ENCODE data around the gene OTC. TPM values are rescaled to one million over a fixed set of nuclear protein-coding genes. Genes with fewer than 3 reads are reported as not detected.
A peak's percentile ranks its signal among the peaks of the same experiment; 100 is the strongest.

The OTC gene
- total RNA-seq, 3 donors from 2014 or later = 0.29 to 1.4 (median 0.33) TPM

DNA sequence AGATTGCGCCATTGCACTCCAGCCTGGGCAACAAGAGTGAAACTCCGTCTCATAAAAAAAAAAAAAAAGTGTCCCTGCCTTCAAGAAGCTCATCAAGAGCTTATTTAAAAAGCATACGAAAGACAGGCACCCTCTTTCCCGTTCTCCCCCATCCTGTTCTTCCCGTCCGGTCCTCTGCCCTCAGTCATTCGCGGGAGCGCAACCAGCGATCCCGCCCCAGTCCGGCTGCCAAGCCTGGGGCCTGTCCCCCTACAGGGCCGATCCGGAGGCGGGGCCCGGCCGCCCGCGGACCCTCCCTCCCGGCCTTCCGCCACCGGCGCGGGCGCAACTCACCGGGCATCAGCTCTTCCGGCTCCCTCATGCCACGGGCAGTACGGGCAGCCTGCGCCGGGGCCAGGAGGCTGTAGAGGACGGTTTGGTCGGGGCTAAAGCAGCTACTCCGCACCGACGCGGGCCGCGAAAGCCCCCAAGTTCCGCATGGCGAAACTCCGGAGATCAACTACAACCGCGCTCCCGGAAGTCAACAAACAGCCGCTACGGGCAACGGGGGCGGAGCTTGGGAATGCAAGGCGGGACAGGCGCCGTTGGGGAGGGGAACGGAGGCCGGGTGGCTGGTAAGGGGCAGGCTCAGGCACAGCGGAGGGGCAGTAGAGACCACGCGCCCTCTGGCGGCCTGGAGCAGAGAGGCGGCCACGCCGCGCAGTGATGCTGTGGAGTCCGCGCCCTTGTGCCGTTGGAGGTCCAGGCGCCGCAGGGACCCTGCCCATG lies 25.2 kb upstream of the OTC start, which contains the start of gene RPGR:
Gene RPGR (minus strand): TSS at position 503 of the 768 bp plus-strand sequence. CDS start 142 bp downstream, at position 361.
- intact Hi-C loops (cut with DNase I; ENCODE audit: low total_unique reads) = no loop called here
- H3K36me3 ChIP-seq = no peaks in the 10 kb centered on the region
- TF ChIP-seq, protein P1, sequence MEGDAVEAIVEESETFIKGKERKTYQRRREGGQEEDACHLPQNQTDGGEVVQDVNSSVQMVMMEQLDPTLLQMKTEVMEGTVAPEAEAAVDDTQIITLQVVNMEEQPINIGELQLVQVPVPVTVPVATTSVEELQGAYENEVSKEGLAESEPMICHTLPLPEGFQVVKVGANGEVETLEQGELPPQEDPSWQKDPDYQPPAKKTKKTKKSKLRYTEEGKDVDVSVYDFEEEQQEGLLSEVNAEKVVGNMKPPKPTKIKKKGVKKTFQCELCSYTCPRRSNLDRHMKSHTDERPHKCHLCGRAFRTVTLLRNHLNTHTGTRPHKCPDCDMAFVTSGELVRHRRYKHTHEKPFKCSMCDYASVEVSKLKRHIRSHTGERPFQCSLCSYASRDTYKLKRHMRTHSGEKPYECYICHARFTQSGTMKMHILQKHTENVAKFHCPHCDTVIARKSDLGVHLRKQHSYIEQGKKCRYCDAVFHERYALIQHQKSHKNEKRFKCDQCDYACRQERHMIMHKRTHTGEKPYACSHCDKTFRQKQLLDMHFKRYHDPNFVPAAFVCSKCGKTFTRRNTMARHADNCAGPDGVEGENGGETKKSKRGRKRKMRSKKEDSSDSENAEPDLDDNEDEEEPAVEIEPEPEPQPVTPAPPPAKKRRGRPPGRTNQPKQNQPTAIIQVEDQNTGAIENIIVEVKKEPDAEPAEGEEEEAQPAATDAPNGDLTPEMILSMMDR (IDR thresholded peaks at IDR 0.05) = peak; percentile 47 to 70 (median 65)
- TF ChIP-seq POLR2A (IDR thresholded peaks at IDR 0.05) = no peak
- TF ChIP-seq POLR2AphosphoS5 (IDR thresholded peaks at IDR 0.05) = peak; percentile 63 to 79 (median 75)

GRCh38 chrX:38327775-38328081 lies 24.7 kb upstream of the OTC start:
- no peak for DNase-seq (ENCODE audit: low spot score in 2 of 2)
- peak overlapping the region in 2 of 3 donors; percentile 64 to 70 for H3K4me3 ChIP-seq
- no peaks in the 10 kb centered on the region for H3K9me3 ChIP-seq
- no peaks in the 10 kb centered on the region for H3K36me3 ChIP-seq
- intact Hi-C loops (cut with DNase I; ENCODE audit: low total_unique reads) = no loop called here
- no peak for TF ChIP-seq POLR2AphosphoS5 (IDR thresholded peaks at IDR 0.05)
- no peak for TF ChIP-seq POLR2A (IDR thresholded peaks at IDR 0.05)
- TF ChIP-seq, protein P1 (IDR thresholded peaks at IDR 0.05) = no peak
- no peaks in the 10 kb centered on the region for H3K4me1 ChIP-seq
- H3K27me3 ChIP-seq = peaks cover 0 to 28% of the 10 kb centered on the region in 2 donors
- H3K27ac ChIP-seq = peak overlapping the region; percentile 93 to 94

More for the DNA sequence above, 25.2 kb upstream of the OTC start, which contains the start of gene RPGR:
- Histone ChIP-seq H3K27me3 (peaks cover 0 to 23% of the 10 kb centered on the region in 2 donors), H3K4me3 (peak within 1 kb of the TSS; percentile 58 to 70 (median 64)), H3K27ac (peak within 1 kb of the TSS; percentile 93 to 94), H3K4me1 (no peaks in the 10 kb centered on the region), H3K9me3 (no peaks in the 10 kb centered on the region)
- peak; percentile 90 to 93 for DNase-seq (ENCODE audit: low spot score in 2 of 2)

GRCh38 chrX:38332505-38332904 lies 19.9 kb upstream of the OTC start:
- no peak for DNase-seq (ENCODE audit: low spot score in 2 of 2)
- Histone ChIP-seq H3K4me3 (no peak overlapping the region), H3K27me3 (peaks cover 0 to 59% of the 10 kb centered on the region in 2 donors), H3K9me3 (no peaks in the 10 kb centered on the region), H3K27ac (no peak overlapping the region), H3K36me3 (no peaks in the 10 kb centered on the region), H3K4me1 (no peaks in the 10 kb centered on the region)
- intact Hi-C loops (cut with DNase I; ENCODE audit: low total_unique reads) = no loop called here
- TF ChIP-seq, protein P1 (IDR thresholded peaks at IDR 0.05) = no peak
- TF ChIP-seq POLR2A (IDR thresholded peaks at IDR 0.05) (no peak), POLR2AphosphoS5 (IDR thresholded peaks at IDR 0.05) (no peak)

DNA sequence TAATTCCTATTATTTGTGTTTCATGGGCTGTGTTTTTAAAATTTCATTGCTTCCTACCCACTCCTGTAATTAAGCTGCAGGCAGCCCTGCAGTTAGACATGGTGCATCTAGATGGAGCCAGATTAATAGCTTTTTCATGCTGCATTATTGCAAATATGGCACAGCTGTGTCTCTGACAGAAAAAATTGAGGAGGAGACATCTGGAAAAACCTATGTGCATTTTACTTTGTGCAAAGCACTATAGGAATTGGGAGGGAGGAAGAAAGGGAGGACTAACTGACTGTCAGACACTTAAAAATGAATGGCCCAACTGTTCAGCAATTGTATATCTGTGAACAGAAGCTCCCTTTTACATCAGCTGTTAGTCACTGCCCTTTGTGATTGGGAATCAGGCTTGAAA lies 17.0 kb upstream of the OTC start:
- no peak for DNase-seq (ENCODE audit: low spot score in 2 of 2)
- TF ChIP-seq, protein P1 (IDR thresholded peaks at IDR 0.05) = no peak
- TF ChIP-seq POLR2A (IDR thresholded peaks at IDR 0.05) = no peak
- TF ChIP-seq POLR2AphosphoS5 (IDR thresholded peaks at IDR 0.05) = no peak
- H3K4me1 ChIP-seq = no peaks in the 10 kb centered on the region
- H3K9me3 ChIP-seq = no peaks in the 10 kb centered on the region
- no peak overlapping the region for H3K27ac ChIP-seq
- H3K27me3 ChIP-seq = peaks cover 0 to 65% of the 10 kb centered on the region in 2 donors
- intact Hi-C loops (cut with DNase I; ENCODE audit: low total_unique reads) = no loop called here
- H3K36me3 ChIP-seq = no peaks in the 10 kb centered on the region
- H3K4me3 ChIP-seq = no peak overlapping the region

DNA sequence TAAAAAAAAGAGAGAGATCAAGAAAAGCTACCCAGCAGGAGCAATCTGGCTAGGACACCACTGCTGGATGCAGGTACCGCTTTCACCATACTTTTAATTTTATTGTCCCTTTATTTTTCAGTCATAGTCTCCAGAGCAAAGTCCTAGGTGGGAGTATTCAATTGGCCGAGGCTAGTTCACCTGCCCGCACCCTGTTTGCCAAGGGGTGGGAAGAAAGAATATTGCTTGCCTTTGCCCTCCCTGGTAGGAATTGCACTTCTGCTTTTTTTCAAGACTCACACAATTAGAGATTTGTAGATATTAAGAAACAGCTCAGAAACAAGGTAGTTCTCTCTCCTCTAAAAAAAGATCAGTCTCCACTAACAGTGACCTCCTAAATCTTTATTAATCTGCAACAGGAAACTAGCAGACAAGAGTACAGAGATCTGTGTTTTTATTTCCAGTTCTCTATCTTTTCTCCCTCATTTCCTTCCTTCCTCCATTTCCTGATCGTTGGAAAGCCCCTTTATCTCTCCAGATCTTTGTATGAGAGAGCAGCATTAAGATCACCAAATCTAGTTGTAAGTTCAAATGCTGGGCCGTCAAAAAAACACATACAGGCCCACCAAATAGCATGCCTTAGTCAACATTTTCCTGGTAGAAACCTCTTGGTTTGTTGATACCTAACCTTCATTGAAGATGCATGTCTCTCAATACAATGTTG lies 15.7 kb upstream of the OTC start:
- H3K27me3 ChIP-seq = peaks cover 0 to 57% of the 10 kb centered on the region in 2 donors
- no peak overlapping the region for H3K4me3 ChIP-seq
- intact Hi-C loops (cut with DNase I; ENCODE audit: low total_unique reads) = no loop called here
- no peaks in the 10 kb centered on the region for H3K9me3 ChIP-seq
- H3K36me3 ChIP-seq = no peaks in the 10 kb centered on the region
- H3K27ac ChIP-seq = no peak overlapping the region
- H3K4me1 ChIP-seq = no peaks in the 10 kb centered on the region
- TF ChIP-seq, protein P1 (IDR thresholded peaks at IDR 0.05) = no peak
- TF ChIP-seq POLR2A (IDR thresholded peaks at IDR 0.05) = no peak
- no peak for TF ChIP-seq POLR2AphosphoS5 (IDR thresholded peaks at IDR 0.05)
- no peak for DNase-seq (ENCODE audit: low spot score in 2 of 2)
